Kidney (tissue), 14 donors: ENCODE results near the gene NUP205. TPM values are rescaled to one million over a fixed set of nuclear protein-coding genes. Genes with fewer than 3 reads are reported as not detected.

Experiments
- DNase-seq, 5 donors: peaks; one replicate each; pipeline ENCODE4 v3.0.0-alpha.2; 2013 to 2020
- FAIRE-seq: peaks from 2 replicates; lab custom pipeline; 2012; peaks lifted over from hg19 to GRCh38; lab: Jason Lieb, UNC
- H3K27ac ChIP-seq, 2 donors: one replicate each; pipeline ENCODE4 v1.7.0; 2013; ENCODE audit warnings: low read depth in 2 of 2, low read length in 2 of 2, inconsistent platforms in 1 of 2
- H3K27me3 ChIP-seq: one replicate; pipeline ENCODE4 v1.7.1; 2013; ENCODE audit warnings: low read length, inconsistent platforms; ENCODE audit not compliant: control insufficient read depth, insufficient read depth
- H3K36me3 ChIP-seq, 3 donors: one replicate each; pipeline versions ENCODE4 v1.7.0 to v1.7.1; 2013; ENCODE audit warnings: low read length in 3 of 3, control low read depth in 1 of 3, inconsistent platforms in 1 of 3; ENCODE audit not compliant: insufficient read depth in 3 of 3, control insufficient read depth in 2 of 3
- H3K4me1 ChIP-seq, 3 donors: one replicate each; pipeline versions ENCODE4 v1.7.0 to v1.7.1; 2013; ENCODE audit warnings: low read length in 3 of 3, inconsistent platforms in 1 of 3, low read depth in 1 of 3; ENCODE audit not compliant: control insufficient read depth in 2 of 3, insufficient read depth in 2 of 3
- H3K4me3 ChIP-seq, 3 donors: one replicate each; pipeline versions ENCODE4 v1.7.0 to v1.8.1; 2013; ENCODE audit warnings: low read length in 3 of 3, control low read depth in 1 of 3, inconsistent platforms in 1 of 3
- H3K9ac ChIP-seq, 3 donors: one replicate each; pipeline versions ENCODE4 v1.7.0 to v1.7.1; 2013; ENCODE audit warnings: low read length in 3 of 3, control low read depth in 1 of 3, inconsistent platforms in 1 of 3
- H3K9me3 ChIP-seq, 3 donors: one replicate each; pipeline versions ENCODE4 v1.7.0 to v1.7.1; 2013; ENCODE audit warnings: low read length in 3 of 3, control low read depth in 1 of 3, inconsistent platforms in 1 of 3; ENCODE audit not compliant: control insufficient read depth in 2 of 3, insufficient read depth in 1 of 3
- CTCF ChIP-seq: IDR thresholded peaks from 3 replicates; pipeline ENCODE4 v1.5.1; 2012; ENCODE audit warnings: mild to moderate bottlenecking, moderate library complexity, borderline replicate concordance; ENCODE audit not compliant: insufficient read depth; ENCODE audit errors: extremely low read depth
- intact Hi-C: fragments of 100-400 bp; cut with DNase I; formaldehyde crosslinking; loops from one replicate; pipeline ENCODE4 v1.11.1; 2022
- polyA plus RNA-seq: library from polyadenylated mRNA; stranded (reverse); fragments of 350-450 nt; fragmentation: Illumina TruSeq; extraction: RNeasy Lipid Tissue Mini Kit (QIAGEN cat#74804); gene quantifications from one replicate; pipeline ENCODE4 v1.2.3, GENCODE V29; 2014; ENCODE audit warnings: low read depth, low replicate concordance; ENCODE audit not compliant: insufficient read depth
- total RNA-seq: library from RNA; stranded (reverse); fragmentation: NEBNext Ultra II Directional; extraction: Animal tissue kit (Norgen Biotek cat#: 25700); gene quantifications from one replicate; pipeline ENCODE4 v1.2.1, GENCODE V29; 2021
- donor health status: control.
- donor health status: control.
- donor health status: control.
- donor health status: control.
- donor health status: control.
- donor health status: DM: yes; HTN: yes; CAD: no.
- donor health status: Normal renal cell carcinoma (clear cell type).

NUP205 gene
- total and polyA plus RNA-seq, 2 donors from 2014 or later = 20.5 to 40.7 TPM

- Histone ChIP-seq H3K4me3 (peak overlapping the region; percentile 53 to 82 (median 62)), H3K9ac (peak overlapping the region; percentile 16 to 80 (median 56)), H3K27me3 (no peaks in the 10 kb centered on the region), H3K36me3 (no peaks in the 10 kb centered on the region), H3K9me3 (no peaks in the 10 kb centered on the region), H3K4me1 (peaks cover 0 to 10% (median 7%) of the 10 kb centered on the region in 3 donors), H3K27ac (peak overlapping the region; percentile 86 to 91)
- no peak for DNase-seq
- TF ChIP-seq CTCF = no peak
- FAIRE-seq = no peak
- intact Hi-C loops = no loop called here
These were observed 104.3 kb downstream of the NUP205 start for GRCh38 chr7:135662123-135662372.

GRCh38 chr7:135662373-135663114, 104.8 kb downstream of the NUP205 start, which contains the start of gene STMP1:
STMP1 (plus strand) TSS chr7:135662514.
- H3K36me3 ChIP-seq = no peaks in the 10 kb centered on the region
- no peaks in the 10 kb centered on the region for H3K9me3 ChIP-seq
- peak; percentile 96 to 99 (median 97) for DNase-seq
- H3K4me1 ChIP-seq = peaks cover 0 to 10% (median 7%) of the 10 kb centered on the region in 3 donors
- H3K27me3 ChIP-seq = no peaks in the 10 kb centered on the region
- H3K27ac ChIP-seq = peak within 1 kb of the TSS; percentile 86 to 91
- peak; percentile 82 for TF ChIP-seq CTCF
- intact Hi-C loops = no loop called here
- peak within 1 kb of the TSS; percentile 56 to 85 (median 80) for H3K9ac ChIP-seq
- H3K4me3 ChIP-seq = peak within 1 kb of the TSS; percentile 69 to 90 (median 82)
- no peak for FAIRE-seq

- Histone ChIP-seq H3K36me3 (no peaks in the 10 kb centered on the region), H3K9me3 (no peaks in the 10 kb centered on the region), H3K27me3 (no peaks in the 10 kb centered on the region), H3K27ac (no peak overlapping the region), H3K4me3 (no peak overlapping the region), H3K9ac (no peak overlapping the region), H3K4me1 (peaks cover 0 to 10% (median 7%) of the 10 kb centered on the region in 3 donors)
- intact Hi-C loops = no loop called here
- DNase-seq (no peak), FAIRE-seq (no peak)
- no peak for TF ChIP-seq CTCF
These were observed 106.4 kb downstream of the NUP205 start for GRCh38 chr7:135664046-135664589.
